ENCODE data around the gene ZNF451.

GRCh38 chr6:57044568-57044967 is 45.4 kb upstream of the ZNF451 start:
- TF ChIP-seq SPI1 (IDR thresholded peaks at IDR 0.05; ENCODE audit: low read depth, low read length) (no peak), TAF1 (IDR thresholded peaks at IDR 0.05; ENCODE audit: low read depth, low read length) (no peak), POLR2A (IDR thresholded peaks at IDR 0.05; ENCODE audit: low read depth, low read length) (no peak), POLR2AphosphoS5 (IDR thresholded peaks at IDR 0.05; ENCODE audit: low read depth, low read length) (no peak), POU2F2 (IDR thresholded peaks at IDR 0.05; ENCODE audit: low read depth, low read length) (no peak), PAX5 (IDR thresholded peaks at IDR 0.05; ENCODE audit: insufficient read depth, low read length, severe bottlenecking) (no peak)
